Heart right ventricle (tissue), 16 donors: Measurements from ENCODE around the gene FFAR4. TPM values are rescaled to one million over a fixed set of nuclear protein-coding genes. Genes with fewer than 3 reads are reported as not detected.

Source experiments
- ATAC-seq, 8 donors: fragments of 200-7000 bp; cut with Tn5 transposase; one replicate each; pipeline ENCODE4 v1.9.1; 2020; ENCODE audit warnings: mild to moderate bottlenecking in 8 of 8, moderate library complexity in 8 of 8, moderate number of reproducible peaks in 1 of 8
- DNase-seq, 2 donors: peaks; one replicate each; pipeline ENCODE4 v3.0.0-alpha.2; 2020
- H3K27ac ChIP-seq, 10 donors: fragments of 200-600 bp; sonication (generic) in 2 of 10; one replicate each; pipeline versions ENCODE4 v1.5.0 to v1.8.0; 2020 to 2022; ENCODE audit warnings: mild to moderate bottlenecking in 3 of 10
- H3K27me3 ChIP-seq, 7 donors: fragments of 200-600 bp; one replicate each; pipeline ENCODE4 v1.8.0; 2021 to 2022; ENCODE audit warnings: mild to moderate bottlenecking in 2 of 7
- H3K36me3 ChIP-seq, 9 donors: fragments of 200-600 bp; sonication (generic) in 1 of 9; one replicate each; pipeline versions ENCODE4 v1.5.0 to v1.8.0; 2020 to 2022; ENCODE audit warnings: mild to moderate bottlenecking in 2 of 9
- H3K4me1 ChIP-seq, 9 donors: fragments of 200-600 bp; sonication (generic) in 1 of 9; one replicate each; pipeline versions ENCODE4 v1.5.0 to v1.8.0; 2020 to 2022; ENCODE audit warnings: mild to moderate bottlenecking in 4 of 9
- H3K4me3 ChIP-seq, 10 donors: fragments of 200-600 bp; sonication (generic) in 2 of 10; one replicate each; pipeline versions ENCODE4 v1.5.0 to v1.8.0; 2020 to 2022; ENCODE audit warnings: mild to moderate bottlenecking in 7 of 10, moderate library complexity in 2 of 10
- H3K9me3 ChIP-seq, 11 donors: fragments of 200-600 bp in 10 of 11; sonication (generic) in 2 of 11; one replicate each; pipeline versions ENCODE4 v1.5.0 to v1.8.0; 2013 to 2022; ENCODE audit warnings: mild to moderate bottlenecking in 2 of 11, control low read depth in 1 of 11, moderate library complexity in 1 of 11
- WGBS, 2 donors: extraction: QIAGEN DNeasy Blood & Tissue Kit; methylation state at CpG; one replicate each; pipeline ENCODE4 v1.1.7; 2013; ENCODE audit warnings: inconsistent platforms in 1 of 2; 5-methylcytosine and 5-hydroxymethylcytosine counted together
- intact Hi-C, 10 donors: fragments of 100-400 bp; cut with DNase I; formaldehyde crosslinking; loops; one replicate each; pipeline versions ENCODE4 v1.11.1 to v1.14.2; 2022
- polyA plus RNA-seq, 2 donors: library from polyadenylated mRNA; stranded (reverse); fragments of 200-250 nt; gene quantifications; one replicate each; pipeline ENCODE4 v1.2.3, GENCODE V29; 2013
- total RNA-seq, 10 donors: library from RNA; stranded (reverse); fragmentation: NEBNext Ultra II Directional in 3 of 10; extraction: Animal tissue kit (Norgen Biotek cat#: 25700) in 3 of 10; gene quantifications; one replicate each; pipeline versions ENCODE4 v1.2.1 to v1.2.4, GENCODE V29; 2021 to 2023
- TF ChIP-seq, protein P1 (sequence below), 9 donors: fragments of 200-600 bp; sonication (generic) in 2 of 9; IDR thresholded peaks; one replicate each; pipeline versions ENCODE4 v1.5.0 to v1.8.0; 2021 to 2022; ENCODE audit warnings: antibody characterized with exemption in 9 of 9, mild to moderate bottlenecking in 5 of 9, moderate library complexity in 1 of 9
- donor health status: Arrhythmogenic right ventricular cardiomyopathy.
- donor health status: ischemic (EF 13 %, LVEDD 7.1; RV severe dilation, severe dysfunction).
- donor health status: healthy with polysubstance abuse.
- donor health status: DM: no; HTN: yes; CAD: no.
- donor health status: DM: no; HTN: no; CAD: no.
- donor health status: ischemic (EF 25% LVEDD 6.9; RV normal size, moderate dysfunction).
- donor health status: ischemic (EF 25% LVEDD 5.7; RV mildly dilated, moderate dysfunction).
- donor health status: healthy.
- donor health status: DM: yes; HTN: yes; CAD: no.
- donor health status: Ischemic cardiomyopathy.
- donor health status: ischemic (EF 35%, LVEDD 5.7; RV mildly dilated, moderate dysfunction).
- donor health status: nonischemic (EF 11% LVEDD 7.7; RV severe dilation, severe dysfunction).
- donor health status: DM: yes; HTN: yes; CAD: no.
- donor health status: PGD.
- donor health status: ischemic (EF 29% LVEDD 5.4; RV normal size, mild dysfunction).
- donor health status: nonischemic (EF 23%, LVEDD 6.1; RV moderate dilation, normal function).

FFAR4 gene
- total and polyA plus RNA-seq, 12 donors: 0.07 to 0.37 (median 0.12) TPM; not detected in 6

DNA sequence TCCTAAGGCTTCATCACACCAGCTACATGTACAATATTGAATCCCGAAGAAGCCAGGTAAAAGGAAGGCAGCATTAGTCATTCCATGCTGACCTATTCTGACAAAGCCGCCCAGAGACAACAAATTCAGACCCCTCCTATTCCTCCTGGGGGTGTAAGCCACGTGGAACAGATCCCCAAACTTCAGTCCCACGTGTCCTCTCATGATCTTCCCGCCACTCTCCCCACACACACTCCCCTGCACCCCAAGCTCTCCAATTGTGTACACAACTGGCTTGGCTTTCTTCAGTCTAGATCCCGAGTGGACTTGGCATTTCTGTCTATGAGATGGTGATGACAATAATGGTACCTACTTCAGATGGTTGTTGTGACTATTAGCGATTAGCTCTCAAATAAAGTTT is 54.5 kb downstream of the FFAR4 start:
- DNase-seq (no peak), ATAC-seq (no peak)
- Histone ChIP-seq H3K36me3 (no peaks in the 10 kb centered on the region), H3K4me3 (no peak overlapping the region), H3K27me3 (peaks cover 0 to 7% (median 0%) of the 10 kb centered on the region in 7 donors), H3K4me1 (peaks cover 0 to 10% (median 0%) of the 10 kb centered on the region in 9 donors), H3K27ac (no peak overlapping the region), H3K9me3 (no peaks in the 10 kb centered on the region)
- TF ChIP-seq, protein P1, sequence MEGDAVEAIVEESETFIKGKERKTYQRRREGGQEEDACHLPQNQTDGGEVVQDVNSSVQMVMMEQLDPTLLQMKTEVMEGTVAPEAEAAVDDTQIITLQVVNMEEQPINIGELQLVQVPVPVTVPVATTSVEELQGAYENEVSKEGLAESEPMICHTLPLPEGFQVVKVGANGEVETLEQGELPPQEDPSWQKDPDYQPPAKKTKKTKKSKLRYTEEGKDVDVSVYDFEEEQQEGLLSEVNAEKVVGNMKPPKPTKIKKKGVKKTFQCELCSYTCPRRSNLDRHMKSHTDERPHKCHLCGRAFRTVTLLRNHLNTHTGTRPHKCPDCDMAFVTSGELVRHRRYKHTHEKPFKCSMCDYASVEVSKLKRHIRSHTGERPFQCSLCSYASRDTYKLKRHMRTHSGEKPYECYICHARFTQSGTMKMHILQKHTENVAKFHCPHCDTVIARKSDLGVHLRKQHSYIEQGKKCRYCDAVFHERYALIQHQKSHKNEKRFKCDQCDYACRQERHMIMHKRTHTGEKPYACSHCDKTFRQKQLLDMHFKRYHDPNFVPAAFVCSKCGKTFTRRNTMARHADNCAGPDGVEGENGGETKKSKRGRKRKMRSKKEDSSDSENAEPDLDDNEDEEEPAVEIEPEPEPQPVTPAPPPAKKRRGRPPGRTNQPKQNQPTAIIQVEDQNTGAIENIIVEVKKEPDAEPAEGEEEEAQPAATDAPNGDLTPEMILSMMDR (IDR thresholded peaks at IDR 0.05): no peak
- 73 to 77% methylated on average over 7 of the region's 7 CpGs for WGBS, 2 donors
- intact Hi-C loops: no loop called here

DNA sequence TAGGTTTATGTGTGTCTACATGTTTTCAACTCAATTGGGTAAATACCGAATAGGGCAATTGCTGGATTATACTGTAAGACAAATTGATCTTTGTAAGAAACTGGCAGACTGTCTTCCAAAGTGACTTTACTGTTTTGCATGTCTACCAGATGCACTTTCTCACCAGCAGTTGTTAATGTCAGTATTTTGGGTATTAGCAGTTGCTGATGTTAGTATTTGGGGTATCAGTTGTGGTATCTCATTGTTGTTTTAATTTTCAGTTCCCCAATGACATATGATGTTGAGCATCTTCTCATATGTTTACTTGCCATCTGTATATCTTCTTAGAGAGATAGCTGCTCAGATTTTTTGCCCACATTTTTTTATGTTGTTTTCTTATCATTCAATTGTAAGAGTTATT is 56.5 kb downstream of the FFAR4 start:
- 87 to 100% methylated on average over 1 of the region's 1 CpG for WGBS, 2 donors
- ATAC-seq: no peak
- H3K4me1 ChIP-seq: no peaks in the 10 kb centered on the region
- H3K36me3 ChIP-seq: no peaks in the 10 kb centered on the region
- no peak overlapping the region for H3K4me3 ChIP-seq
- TF ChIP-seq, protein P1 (IDR thresholded peaks at IDR 0.05): no peak
- DNase-seq: no peak
- peaks cover 0 to 8% (median 0%) of the 10 kb centered on the region in 7 donors for H3K27me3 ChIP-seq
- no peak overlapping the region for H3K27ac ChIP-seq
- intact Hi-C loops: no loop called here
- no peaks in the 10 kb centered on the region for H3K9me3 ChIP-seq

DNA sequence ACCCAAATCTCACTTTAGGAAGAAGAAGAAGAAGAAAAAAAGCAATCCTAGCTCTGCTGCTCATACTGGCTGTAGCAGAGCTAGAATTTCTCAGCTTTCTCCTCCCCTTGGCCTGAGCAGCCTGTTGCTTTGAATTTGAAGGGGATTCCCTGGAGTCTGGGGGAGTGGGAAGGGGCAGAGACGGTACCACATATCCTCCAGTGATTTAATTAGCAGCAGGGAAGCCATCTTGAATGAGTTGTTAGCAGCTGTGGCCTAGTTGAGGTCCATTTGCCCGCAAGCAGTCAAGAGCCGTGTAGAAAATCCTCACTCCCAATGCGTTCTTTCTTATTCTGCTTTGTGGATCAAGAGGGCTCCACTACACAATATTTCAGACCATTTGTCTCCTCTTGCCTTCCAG is 62.4 kb downstream of the FFAR4 start:
- TF ChIP-seq, protein P1 (IDR thresholded peaks at IDR 0.05): no peak
- Histone ChIP-seq H3K27ac (no peak overlapping the region), H3K36me3 (no peaks in the 10 kb centered on the region), H3K9me3 (no peaks in the 10 kb centered on the region), H3K4me1 (no peaks in the 10 kb centered on the region), H3K27me3 (peaks cover 0 to 14% (median 0%) of the 10 kb centered on the region in 7 donors), H3K4me3 (no peak overlapping the region)
- 78 to 82% methylated on average over 4 of the region's 4 CpGs for WGBS, 2 donors
- intact Hi-C loops: no loop called here
- ATAC-seq: no peak
- no peak for DNase-seq

DNA sequence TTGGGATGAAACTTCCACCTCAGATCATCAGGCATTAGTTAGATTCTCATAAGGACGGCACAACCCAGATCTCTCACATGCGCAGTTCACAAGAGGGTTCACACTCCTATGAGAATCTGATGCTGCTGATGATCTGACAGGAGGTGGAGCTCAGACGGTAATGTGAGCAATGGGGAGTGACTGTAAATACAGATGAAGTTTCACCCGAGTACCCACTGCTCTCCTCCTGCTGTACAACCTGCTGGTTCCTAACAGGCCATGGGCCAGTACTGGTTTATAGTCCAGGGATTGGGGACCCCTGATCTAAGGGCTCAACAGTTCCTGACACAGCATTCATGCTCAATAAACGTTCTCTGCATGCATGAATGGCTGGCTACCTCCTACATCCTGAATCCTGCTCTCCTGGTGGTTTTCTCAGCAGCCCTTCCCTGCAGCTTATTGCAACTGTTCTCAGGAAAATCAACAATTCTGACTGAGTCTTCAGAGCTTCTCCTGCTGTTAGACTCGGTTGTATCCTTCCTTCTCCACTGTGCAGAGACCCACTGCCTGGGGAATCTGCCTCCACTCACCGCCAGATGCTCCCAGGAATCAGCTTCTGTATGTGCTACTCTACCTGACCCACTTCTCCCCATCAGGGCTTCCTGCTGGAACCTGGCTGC is 63.3 kb downstream of the FFAR4 start:
- no peaks in the 10 kb centered on the region for H3K4me1 ChIP-seq
- 53 to 55% methylated on average over 7 of the region's 7 CpGs for WGBS, 2 donors
- no peaks in the 10 kb centered on the region for H3K36me3 ChIP-seq
- intact Hi-C loops: no loop called here
- H3K27ac ChIP-seq: no peak overlapping the region
- H3K4me3 ChIP-seq: no peak overlapping the region
- no peaks in the 10 kb centered on the region for H3K9me3 ChIP-seq
- H3K27me3 ChIP-seq: peaks cover 0 to 14% (median 0%) of the 10 kb centered on the region in 7 donors
- no peak for ATAC-seq
- TF ChIP-seq, protein P1 (IDR thresholded peaks at IDR 0.05): no peak
- no peak for DNase-seq
